Mucosa of stomach (tissue), 1 donor: ENCODE measurements around the gene ADSL.
"Not testable (repeated sequence)": the region's sequence is repeated elsewhere in the genome, so short reads cannot be mapped to it uniquely, and the experiment has no call there.

Experiments used
- H3K27me3 ChIP-seq: one replicate; pipeline ENCODE4 v1.7.0; 2013; ENCODE audit warnings: mild to moderate bottlenecking, low read length; ENCODE audit not compliant: control insufficient read depth, insufficient read depth
- H3K36me3 ChIP-seq: one replicate; pipeline ENCODE4 v1.7.0; 2013; ENCODE audit warnings: low read length; ENCODE audit not compliant: control insufficient read depth, insufficient read depth
- H3K4me1 ChIP-seq: one replicate; pipeline ENCODE4 v1.7.0; 2013; ENCODE audit warnings: mild to moderate bottlenecking, low read length; ENCODE audit not compliant: control insufficient read depth, insufficient read depth
- H3K4me3 ChIP-seq: one replicate; pipeline ENCODE4 v1.7.0; 2013; ENCODE audit warnings: low read length
- H3K9ac ChIP-seq: one replicate; pipeline ENCODE4 v1.7.0; 2013; ENCODE audit warnings: mild to moderate bottlenecking, low read length, moderate library complexity
- H3K9me3 ChIP-seq: one replicate; pipeline ENCODE4 v1.7.0; 2013; ENCODE audit warnings: mild to moderate bottlenecking, low read length, moderate library complexity; ENCODE audit not compliant: control insufficient read depth
- donor health status: Pancreatic carcinoma.

ADSL gene

GRCh38 chr22:40348025-40348658 lies 1.8 kb downstream of the ADSL start:
- Histone ChIP-seq H3K9ac (no peak overlapping the region), H3K9me3 (no peaks in the 10 kb centered on the region), H3K4me3 (no peak overlapping the region), H3K36me3 (peaks cover 4% of the 10 kb centered on the region), H3K4me1 (peaks cover 11% of the 10 kb centered on the region), H3K27me3 (no peaks in the 10 kb centered on the region)

GRCh38 chr22:40352763-40353162 lies 6.5 kb downstream of the ADSL start:
- no peak overlapping the region for H3K9ac ChIP-seq
- H3K36me3 ChIP-seq, result peaks cover 5% of the 10 kb centered on the region
- no peaks in the 10 kb centered on the region for H3K9me3 ChIP-seq
- H3K27me3 ChIP-seq, result no peaks in the 10 kb centered on the region
- H3K4me3 ChIP-seq, result no peak overlapping the region
- H3K4me1 ChIP-seq, result peaks cover 2% of the 10 kb centered on the region

GRCh38 chr22:40361100-40361499 lies 14.8 kb downstream of the ADSL start:
- no peaks in the 10 kb centered on the region for H3K27me3 ChIP-seq
- H3K4me3 ChIP-seq, result no peak overlapping the region
- no peaks in the 10 kb centered on the region for H3K9me3 ChIP-seq
- H3K4me1 ChIP-seq, result no peaks in the 10 kb centered on the region
- peaks cover 15% of the 10 kb centered on the region for H3K36me3 ChIP-seq
- H3K9ac ChIP-seq, result no peak overlapping the region

- Histone ChIP-seq H3K4me1 (peaks cover 11% of the 10 kb centered on the region), H3K36me3 (peaks cover 15% of the 10 kb centered on the region), H3K9me3 (no peaks in the 10 kb centered on the region), H3K9ac (no peak overlapping the region), H3K27me3 (no peaks in the 10 kb centered on the region), H3K4me3 (no peak overlapping the region)
Measured at GRCh38 chr22:40363059-40363458, 16.8 kb downstream of the ADSL start.

- Histone ChIP-seq H3K36me3 (peaks cover 15% of the 10 kb centered on the region), H3K4me3 (no peak overlapping the region), H3K9me3 (no peaks in the 10 kb centered on the region), H3K9ac (no peak overlapping the region), H3K4me1 (peaks cover 14% of the 10 kb centered on the region), H3K27me3 (no peaks in the 10 kb centered on the region)
Measured at GRCh38 chr22:40364431-40364830, 18.1 kb downstream of the ADSL start.

GRCh38 chr22:40366068-40366467 lies 19.8 kb downstream of the ADSL start:
- Histone ChIP-seq H3K4me3 (no peak overlapping the region), H3K4me1 (peaks cover 14% of the 10 kb centered on the region), H3K9me3 (no peaks in the 10 kb centered on the region), H3K27me3 (no peaks in the 10 kb centered on the region), H3K36me3 (peaks cover 8% of the 10 kb centered on the region), H3K9ac (no peak overlapping the region)

- H3K27me3 ChIP-seq, result no peaks in the 10 kb centered on the region
- no peak overlapping the region for H3K4me3 ChIP-seq
- H3K36me3 ChIP-seq, result no peaks in the 10 kb centered on the region
- no peaks in the 10 kb centered on the region for H3K9me3 ChIP-seq
- H3K4me1 ChIP-seq, result peaks cover 17% of the 10 kb centered on the region
- no peak overlapping the region for H3K9ac ChIP-seq
Measured at GRCh38 chr22:40367342-40367741, 21.0 kb downstream of the ADSL start.

- no peak overlapping the region for H3K4me3 ChIP-seq
- H3K27me3 ChIP-seq, result no peaks in the 10 kb centered on the region
- no peaks in the 10 kb centered on the region for H3K9me3 ChIP-seq
- no peaks in the 10 kb centered on the region for H3K36me3 ChIP-seq
- H3K9ac ChIP-seq, result no peak overlapping the region
- H3K4me1 ChIP-seq, result peaks cover 24% of the 10 kb centered on the region
Measured at GRCh38 chr22:40368016-40368415, 21.7 kb downstream of the ADSL start.

- no peaks in the 10 kb centered on the region for H3K9me3 ChIP-seq
- no peaks in the 10 kb centered on the region for H3K27me3 ChIP-seq
- no peak overlapping the region for H3K4me3 ChIP-seq
- H3K36me3 ChIP-seq, result no peaks in the 10 kb centered on the region
- peaks cover 28% of the 10 kb centered on the region for H3K4me1 ChIP-seq
- no peak overlapping the region for H3K9ac ChIP-seq
Measured at GRCh38 chr22:40368836-40369235, 22.5 kb downstream of the ADSL start.

GRCh38 chr22:40374567-40374966 lies 28.3 kb downstream of the ADSL start:
- Histone ChIP-seq H3K9me3 (no peaks in the 10 kb centered on the region), H3K4me1 (peaks cover 50% of the 10 kb centered on the region), H3K36me3 (no peaks in the 10 kb centered on the region), H3K9ac (no peak overlapping the region), H3K4me3 (no peak overlapping the region), H3K27me3 (no peaks in the 10 kb centered on the region)

- Histone ChIP-seq H3K4me3 (no peak overlapping the region), H3K27me3 (no peaks in the 10 kb centered on the region), H3K9ac (no peak overlapping the region), H3K4me1 (peaks cover 60% of the 10 kb centered on the region), H3K36me3 (no peaks in the 10 kb centered on the region), H3K9me3 (no peaks in the 10 kb centered on the region)
Measured at GRCh38 chr22:40376149-40376548, 29.8 kb downstream of the ADSL start.

GRCh38 chr22:40377931-40378330 lies 31.6 kb downstream of the ADSL start:
- Histone ChIP-seq H3K9ac (no peak overlapping the region), H3K4me3 (no peak overlapping the region), H3K4me1 (peaks cover 61% of the 10 kb centered on the region), H3K36me3 (no peaks in the 10 kb centered on the region), H3K27me3 (no peaks in the 10 kb centered on the region), H3K9me3 (no peaks in the 10 kb centered on the region)

- not testable (repeated sequence) for H3K36me3 ChIP-seq, H3K4me3 ChIP-seq, H3K9me3 ChIP-seq, H3K27me3 ChIP-seq
- peaks cover 62% of the 10 kb centered on the region for H3K4me1 ChIP-seq
- peak overlapping the region; percentile 28 for H3K9ac ChIP-seq
Measured at GRCh38 chr22:40378448-40378847, 32.1 kb downstream of the ADSL start.
